Neutrophil (primary cell): Measurements from ENCODE around the gene VPS50.

ENCODE experiments used
- H3K27ac ChIP-seq: fragments of 200-600 bp; sonication (generic); 2 replicates; pipeline ENCODE4 v1.5.1; 2016; ENCODE audit warnings: mild to moderate bottlenecking, moderate library complexity
- H3K27me3 ChIP-seq: fragments of 200-600 bp; sonication (generic); 2 replicates; pipeline ENCODE4 v1.6.0; 2016; ENCODE audit warnings: mild to moderate bottlenecking
- H3K36me3 ChIP-seq: fragments of 200-600 bp; sonication (generic); 2 replicates; pipeline ENCODE4 v1.5.1; 2017
- H3K4me1 ChIP-seq, 2 experiments: fragments of 200-600 bp in 1 of 2; sonication (generic) in 1 of 2; 1 replicate in 1 of 2; 2 replicates in 1 of 2; pipeline versions ENCODE4 v1.5.1 to v1.6.1; 2013 to 2016; ENCODE audit warnings: low read depth in 1 of 2, low read length in 1 of 2, mild to moderate bottlenecking in 1 of 2, moderate library complexity in 1 of 2; ENCODE audit not compliant: control insufficient read depth in 1 of 2, insufficient read depth in 1 of 2
- H3K4me3 ChIP-seq, 2 experiments: fragments of 200-600 bp in 1 of 2; sonication (generic) in 1 of 2; 1 replicate in 1 of 2; 2 replicates in 1 of 2; pipeline ENCODE4 v1.5.1; 2013 to 2016; ENCODE audit warnings: low read depth in 1 of 2, low read length in 1 of 2, mild to moderate bottlenecking in 1 of 2, moderate library complexity in 1 of 2
- H3K9me3 ChIP-seq: fragments of 200-600 bp; sonication (generic); 2 replicates; pipeline ENCODE4 v1.5.1; 2016
- CTCF ChIP-seq: fragments of 200-600 bp; sonication (generic); IDR thresholded peaks from 2 replicates; pipeline ENCODE4 v1.5.1; 2016; ENCODE audit warnings: antibody characterized with exemption

VPS50 gene

GRCh38 chr7:93211228-93211818 lies 20.8 kb upstream of the VPS50 start:
- peaks cover 48% of the 10 kb centered on the region for H3K27me3 ChIP-seq
- H3K4me1 ChIP-seq, result no peaks in the 10 kb centered on the region
- H3K9me3 ChIP-seq, result no peaks in the 10 kb centered on the region
- H3K4me3 ChIP-seq, result no peak overlapping the region
- no peak overlapping the region for H3K27ac ChIP-seq
- TF ChIP-seq CTCF, result no peak
- H3K36me3 ChIP-seq, result no peaks in the 10 kb centered on the region

GRCh38 chr7:93212881-93213280 lies 19.3 kb upstream of the VPS50 start:
- no peak for TF ChIP-seq CTCF
- Histone ChIP-seq H3K4me3 (no peak overlapping the region), H3K36me3 (no peaks in the 10 kb centered on the region), H3K9me3 (no peaks in the 10 kb centered on the region), H3K27me3 (peaks cover 48% of the 10 kb centered on the region), H3K4me1 (no peaks in the 10 kb centered on the region), H3K27ac (no peak overlapping the region)

- no peak overlapping the region for H3K27ac ChIP-seq
- TF ChIP-seq CTCF, result no peak
- H3K27me3 ChIP-seq, result peaks cover 27% of the 10 kb centered on the region
Measured at GRCh38 chr7:93218997-93219827, 13.0 kb upstream of the VPS50 start.

GRCh38 chr7:93219868-93220267 lies 12.3 kb upstream of the VPS50 start:
- H3K4me3 ChIP-seq, result no peak overlapping the region
- H3K27me3 ChIP-seq, result peaks cover 24% of the 10 kb centered on the region
- TF ChIP-seq CTCF, result no peak

More at GRCh38 chr7:93218997-93219827, 13.0 kb upstream of the VPS50 start:
- H3K36me3 ChIP-seq, result no peaks in the 10 kb centered on the region
- H3K9me3 ChIP-seq, result no peaks in the 10 kb centered on the region
- peaks cover 3 to 4% of the 10 kb centered on the region in 2 experiments for H3K4me1 ChIP-seq
- H3K4me3 ChIP-seq, result no peak overlapping the region

GRCh38 chr7:93226310-93226709 lies 5.9 kb upstream of the VPS50 start, which contains the start of gene HEPACAM2:
Gene HEPACAM2 (minus strand): TSS chr7:93226469.
- Histone ChIP-seq H3K4me3 (no peak within 1 kb of the TSS), H3K9me3 (no peaks in the 10 kb centered on the region), H3K4me1 (peaks cover 16% of the 10 kb centered on the region in 2 experiments), H3K27ac (no peak within 1 kb of the TSS), H3K36me3 (no peaks in the 10 kb centered on the region), H3K27me3 (peaks cover 23% of the 10 kb centered on the region)
- TF ChIP-seq CTCF, result no peak

More at GRCh38 chr7:93219868-93220267, 12.3 kb upstream of the VPS50 start:
- H3K36me3 ChIP-seq, result no peaks in the 10 kb centered on the region
- no peaks in the 10 kb centered on the region for H3K9me3 ChIP-seq
- H3K4me1 ChIP-seq, result peaks cover 3 to 4% of the 10 kb centered on the region in 2 experiments
- no peak overlapping the region for H3K27ac ChIP-seq
